ENCODE data around the gene FAM3D.

FAM3D gene

DNA sequence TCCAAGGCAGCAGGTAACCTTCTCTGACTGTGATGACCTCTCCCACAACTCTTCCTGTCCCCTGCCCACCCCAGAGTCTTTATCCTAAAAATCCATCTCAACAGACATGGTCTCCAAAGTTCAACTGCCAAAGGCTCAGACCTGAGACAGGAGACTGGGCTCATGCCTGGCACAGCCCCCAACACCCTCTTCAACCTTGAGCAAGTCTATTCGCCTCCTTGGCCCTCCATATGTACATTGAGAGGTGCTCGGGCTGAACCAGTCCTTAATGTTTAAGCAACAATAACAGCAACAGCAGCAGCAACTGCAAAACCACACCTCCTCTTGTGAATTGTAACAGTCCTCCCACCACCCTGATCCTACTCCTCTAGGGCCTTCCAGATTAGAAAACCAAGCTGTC, 9.9 kb downstream of the FAM3D start:
- DNase-seq (ENCODE audit: low read depth, low spot score): no peak

DNA sequence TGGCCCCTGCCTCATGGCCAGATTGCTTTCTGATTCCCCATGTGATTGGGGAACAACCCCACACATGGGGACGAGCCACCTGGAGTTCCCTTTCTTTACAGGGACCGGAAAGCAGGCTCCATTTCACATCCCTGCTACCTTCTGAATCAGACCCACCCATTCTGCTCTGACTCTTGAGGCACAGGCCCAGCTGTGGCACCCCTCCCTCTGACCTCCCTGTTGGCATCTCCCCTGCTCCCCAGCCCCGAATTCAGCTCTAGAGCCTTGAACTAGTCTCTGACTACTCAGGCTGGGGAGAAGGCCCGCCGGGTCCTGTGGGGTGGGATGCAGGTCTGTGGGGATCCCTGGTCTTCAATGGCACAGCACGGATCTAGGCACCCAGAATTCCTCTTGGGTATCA, 12.1 kb downstream of the FAM3D start:
- no peak for DNase-seq (ENCODE audit: low read depth, low spot score)

DNA sequence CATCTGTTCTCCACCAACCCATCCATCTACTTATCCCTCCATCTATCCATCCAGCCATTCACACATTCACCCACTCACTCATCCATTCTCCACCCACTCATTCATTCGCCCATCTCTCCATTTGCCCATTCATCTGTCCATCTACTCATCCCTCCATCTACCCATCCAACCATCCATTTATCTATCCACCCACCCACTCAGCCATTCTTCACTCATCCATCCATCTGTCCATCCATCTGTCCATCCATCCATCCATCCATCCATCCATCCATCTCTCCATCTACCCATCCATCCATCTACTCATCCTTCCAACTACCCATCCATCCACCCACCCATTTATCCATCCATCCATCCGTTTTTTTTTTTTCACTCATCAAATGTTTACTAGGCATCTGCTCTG, 13.9 kb downstream of the FAM3D start:
- no peak for DNase-seq (ENCODE audit: low read depth, low spot score)

DNA sequence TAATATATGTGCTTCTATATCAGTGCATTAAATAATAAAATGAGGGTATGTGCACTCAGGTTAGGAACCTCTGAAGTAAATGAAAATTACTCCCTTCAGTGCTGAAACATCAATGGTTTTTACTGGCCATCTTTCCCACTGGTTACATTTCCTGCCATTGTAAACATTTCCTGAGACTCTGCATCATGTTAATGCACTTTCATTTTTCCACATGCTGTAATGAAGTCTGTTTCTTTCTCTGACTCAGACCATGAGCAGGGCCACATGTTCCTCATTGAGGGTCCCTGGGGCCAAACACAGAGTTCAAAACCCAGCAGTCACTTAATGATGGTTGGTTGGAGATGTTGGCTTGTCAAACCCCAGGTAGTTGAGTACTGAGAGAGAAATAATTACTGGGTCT, 15.3 kb downstream of the FAM3D start:
- no peak for DNase-seq (ENCODE audit: low read depth, low spot score)

DNA sequence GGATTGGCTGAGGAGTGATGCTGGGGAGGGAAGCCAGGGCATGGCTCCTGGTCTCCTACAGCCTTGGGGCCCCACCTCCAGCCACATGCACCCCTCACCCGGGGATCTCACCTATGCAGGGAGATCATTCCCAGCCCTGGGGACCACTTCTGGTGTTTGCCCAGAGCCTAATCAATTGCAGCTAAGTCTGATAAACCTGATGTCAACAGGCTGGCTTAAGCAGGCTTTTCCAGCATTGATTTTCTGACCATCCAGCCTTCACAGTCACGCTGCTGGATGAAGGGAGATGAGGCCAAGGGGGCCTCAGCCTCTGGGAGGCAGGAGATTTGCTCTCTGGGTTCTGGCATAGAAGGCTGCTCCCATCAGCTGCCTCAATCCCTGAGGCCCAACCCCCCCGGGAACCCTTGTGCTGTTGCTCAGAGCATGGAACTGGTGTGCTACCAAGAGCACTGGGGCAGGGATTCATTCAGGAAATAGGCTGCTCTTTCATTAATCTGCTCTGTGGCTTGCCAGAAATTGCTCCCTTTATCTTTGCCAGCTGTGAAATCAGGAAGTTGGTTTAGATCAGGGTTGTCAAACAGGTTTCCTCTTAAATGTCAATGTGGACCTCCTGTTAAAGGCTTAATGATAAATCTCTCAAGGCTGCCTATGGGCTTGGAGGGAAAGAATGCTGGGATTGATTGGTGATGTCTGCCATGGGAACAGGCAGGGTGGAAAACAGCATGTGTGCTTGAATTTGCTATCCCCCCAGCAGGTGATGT, 19.0 kb downstream of the FAM3D start:
- no peak for DNase-seq (ENCODE audit: low read depth, low spot score)

DNA sequence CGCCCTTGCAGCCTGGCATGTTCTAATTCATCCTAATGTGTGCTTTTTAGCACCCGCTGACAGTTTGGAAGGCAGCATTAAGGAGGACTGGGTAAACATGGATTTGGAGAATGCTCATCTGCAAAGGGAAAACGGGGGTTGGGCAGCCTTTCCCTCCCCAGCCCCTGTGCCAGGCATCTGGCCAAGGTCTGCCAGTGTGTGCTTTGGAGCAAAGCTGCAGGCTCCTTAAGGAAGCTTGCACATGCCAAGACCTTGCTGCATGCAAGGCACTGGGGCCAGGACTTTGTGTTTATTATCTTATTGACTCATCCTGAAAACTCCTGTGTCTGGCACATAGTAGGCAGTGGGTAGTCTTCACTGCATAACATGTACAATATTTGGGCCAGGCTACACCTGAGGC, 20.1 kb downstream of the FAM3D start:
- no peak for DNase-seq (ENCODE audit: low read depth, low spot score)

DNA sequence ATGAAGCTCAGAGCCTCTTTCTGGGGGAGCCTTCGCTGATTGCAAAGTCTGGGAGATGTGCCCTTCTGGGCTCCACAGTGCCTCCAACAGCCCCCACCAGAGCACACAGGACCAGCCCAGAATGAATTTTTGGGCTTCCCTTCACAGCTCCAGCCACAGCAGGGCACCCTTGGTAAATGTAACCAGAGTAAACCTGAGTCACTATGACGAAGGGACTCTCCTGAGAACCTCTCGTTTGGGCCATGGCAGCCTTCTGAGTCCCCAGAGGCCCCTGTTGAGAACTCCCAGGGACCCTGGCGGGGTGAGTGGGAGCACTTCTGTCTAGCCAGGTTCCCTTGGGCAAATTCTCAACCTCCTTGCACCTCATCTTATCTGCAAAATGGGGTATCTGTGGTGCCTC, 20.8 kb downstream of the FAM3D start:
- DNase-seq (ENCODE audit: low read depth, low spot score): no peak

DNA sequence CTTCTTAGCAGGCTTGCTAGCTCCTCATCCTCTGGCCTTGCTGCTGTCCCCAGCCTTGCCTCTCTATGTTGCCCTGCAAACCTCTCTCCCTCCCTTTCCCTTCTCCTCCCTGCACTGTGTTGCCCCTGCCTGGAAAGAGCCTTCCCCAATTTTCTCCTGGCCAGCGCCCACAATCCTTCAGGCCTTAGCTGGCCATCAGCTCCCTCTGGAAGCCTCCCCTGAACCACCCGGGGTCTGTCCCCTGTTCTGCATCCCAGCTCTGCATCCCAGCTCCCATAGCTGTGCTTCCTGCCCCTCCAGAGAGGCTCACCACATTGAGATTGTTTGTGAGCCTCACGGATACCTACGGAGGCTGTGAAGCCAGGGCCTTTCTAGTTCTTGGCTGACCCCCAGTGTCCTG, 23.7 kb downstream of the FAM3D start:
- DNase-seq (ENCODE audit: low read depth, low spot score): no peak

DNA sequence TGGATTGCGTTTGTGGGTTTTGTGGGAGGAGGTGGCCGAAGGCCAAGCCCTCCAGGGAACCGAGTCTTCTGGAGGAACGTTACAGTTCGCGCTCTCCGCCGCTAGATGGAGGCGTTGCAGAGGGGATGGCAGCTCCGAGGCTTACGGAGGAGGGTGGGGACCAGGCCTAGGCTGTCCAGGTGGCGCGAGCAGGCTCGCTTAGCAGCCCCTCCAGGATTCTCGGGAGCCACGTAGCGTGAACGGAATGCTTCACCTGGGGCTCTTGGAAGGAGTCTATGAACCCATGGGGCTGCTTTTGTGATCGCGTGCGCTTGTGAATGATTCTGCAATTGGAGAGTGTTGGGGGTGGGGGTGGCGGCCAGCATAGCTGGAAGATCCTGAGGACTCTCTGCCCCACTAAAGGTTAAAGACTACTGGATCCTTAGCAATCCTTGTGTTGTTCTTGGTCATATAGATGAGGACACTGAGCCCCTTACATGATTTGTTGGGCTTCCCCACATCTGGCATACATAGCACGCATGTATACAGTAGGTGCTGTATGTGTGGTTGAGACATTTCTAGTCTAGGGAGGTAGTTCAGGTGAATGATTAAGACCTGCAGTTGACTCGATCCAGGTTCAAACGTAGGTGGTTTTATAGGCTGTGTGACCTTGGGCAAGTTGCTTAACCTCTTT, 25.7 kb downstream of the FAM3D start:
- DNase-seq (ENCODE audit: low read depth, low spot score): no peak

DNA sequence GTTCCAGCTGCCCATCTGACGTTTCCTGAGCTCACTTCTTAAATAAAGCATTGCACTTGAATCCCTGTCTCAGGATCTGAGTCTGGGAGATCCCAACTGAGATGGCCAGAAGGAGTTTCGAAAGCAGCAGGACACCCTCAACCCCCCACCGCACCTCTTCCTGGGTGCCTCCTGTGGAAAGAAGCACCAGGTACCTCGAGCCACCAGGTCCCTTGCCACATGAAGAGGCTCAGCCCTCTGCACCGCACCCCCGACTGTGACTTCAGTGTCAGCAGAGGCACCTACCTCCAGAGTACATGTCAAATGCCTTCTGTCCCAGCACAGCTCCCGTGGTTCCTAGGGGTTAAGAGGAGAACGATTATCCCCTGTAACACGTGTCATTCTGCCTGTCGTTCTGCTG, 26.7 kb downstream of the FAM3D start:
- DNase-seq (ENCODE audit: low read depth, low spot score): no peak

DNA sequence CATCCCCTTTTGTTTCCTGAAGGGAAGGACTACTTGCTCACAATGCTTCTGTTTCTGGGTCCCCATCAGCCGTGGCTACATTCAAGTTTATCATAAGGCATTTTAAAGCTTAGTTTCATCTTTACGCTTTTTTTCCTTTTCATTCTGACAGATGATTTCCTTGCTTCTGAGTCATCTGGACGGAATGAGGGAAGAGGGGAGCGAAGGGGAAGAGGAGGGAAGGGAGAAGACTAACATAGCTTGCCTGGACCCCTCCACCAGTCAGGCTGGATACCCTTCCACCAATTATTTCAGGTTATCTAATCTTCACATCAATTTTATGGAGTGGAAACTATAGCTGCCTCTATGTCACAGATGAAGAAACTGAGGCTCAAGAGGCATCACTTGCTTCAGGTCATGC, 27.6 kb downstream of the FAM3D start:
- DNase-seq (ENCODE audit: low read depth, low spot score): no peak

DNA sequence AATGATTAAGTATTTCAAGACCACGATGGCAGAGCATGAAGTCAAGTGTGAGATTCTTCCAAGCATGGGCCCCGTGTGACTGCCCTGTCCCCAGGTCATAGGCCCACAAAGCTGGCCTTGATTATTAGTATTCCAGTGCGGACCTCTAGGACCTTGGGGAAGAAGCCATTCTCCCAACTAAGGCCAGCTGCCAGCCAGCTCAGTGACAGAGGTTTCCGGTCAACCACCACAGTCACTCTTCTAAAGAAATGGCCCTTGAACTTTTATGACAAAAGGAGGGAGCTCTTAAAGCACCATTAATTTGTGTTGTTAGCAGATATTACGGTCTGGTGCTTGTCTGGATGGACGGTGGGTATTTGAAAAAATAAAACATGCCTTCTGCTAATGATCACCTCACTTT, 28.0 kb downstream of the FAM3D start:
- no peak for DNase-seq (ENCODE audit: low read depth, low spot score)

DNA sequence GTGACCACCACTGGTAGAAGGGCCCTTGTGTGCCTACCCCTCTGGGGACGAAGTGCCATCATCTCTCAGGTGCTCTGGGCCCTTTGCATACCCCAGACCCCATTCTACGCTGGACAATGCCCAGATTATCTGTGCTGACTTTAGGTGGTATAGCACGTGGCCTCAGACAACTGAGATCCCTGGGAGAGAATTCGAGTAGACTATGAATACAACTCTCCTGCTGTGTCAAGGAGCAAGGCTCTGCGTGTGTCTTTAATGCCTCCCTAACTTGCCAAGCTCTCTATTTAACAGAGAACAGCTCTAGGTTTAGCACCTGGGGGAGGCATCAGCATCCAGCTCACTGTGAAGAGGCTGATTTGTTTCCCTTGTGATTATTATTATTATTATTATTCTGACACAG, 29.1 kb downstream of the FAM3D start:
- no peak for DNase-seq (ENCODE audit: low read depth, low spot score)

DNA sequence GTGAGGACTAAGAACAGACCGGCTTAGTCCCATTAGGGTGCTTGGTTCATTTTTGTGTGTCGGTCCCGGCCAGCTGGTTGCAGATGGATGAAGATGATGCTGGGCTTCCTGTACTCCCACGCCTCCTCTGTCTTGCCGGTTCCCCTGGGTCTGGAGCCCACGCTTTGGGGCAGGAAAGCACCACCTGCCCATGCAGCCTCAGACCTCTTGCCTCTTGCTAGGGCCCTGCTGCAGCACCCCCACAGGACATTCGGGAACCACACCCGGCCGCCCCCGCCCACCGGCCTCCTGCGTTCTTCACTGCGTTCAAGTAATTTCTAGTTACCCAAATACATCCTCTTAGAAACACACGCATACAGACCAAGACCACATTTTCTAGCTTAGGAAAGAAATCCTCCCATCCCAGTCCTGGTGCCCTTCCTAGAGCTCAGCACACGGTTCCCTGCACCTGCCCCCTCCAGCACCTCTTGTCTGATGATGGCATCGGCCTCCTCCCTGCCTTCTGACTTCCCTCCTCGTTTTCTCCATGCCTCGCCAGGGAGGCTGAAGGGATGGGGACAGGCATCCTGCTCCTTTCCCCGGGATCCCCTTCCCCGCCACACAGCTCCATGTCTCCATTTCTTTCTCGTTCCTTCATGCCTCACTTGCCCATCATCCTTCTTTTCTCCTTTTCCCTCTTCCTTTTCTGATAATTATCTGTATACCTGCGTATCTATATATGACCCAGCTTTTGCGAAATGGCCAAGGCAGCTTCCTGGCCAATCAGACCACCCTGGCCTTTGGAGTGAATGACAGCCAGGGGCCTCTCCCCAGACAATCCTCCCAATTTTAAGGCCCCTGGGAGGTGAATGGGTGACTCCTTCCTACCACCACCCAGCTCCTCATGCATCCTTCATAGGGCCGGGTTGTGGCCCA, 30.9 kb downstream of the FAM3D start:
- no peak for DNase-seq (ENCODE audit: low read depth, low spot score)

DNA sequence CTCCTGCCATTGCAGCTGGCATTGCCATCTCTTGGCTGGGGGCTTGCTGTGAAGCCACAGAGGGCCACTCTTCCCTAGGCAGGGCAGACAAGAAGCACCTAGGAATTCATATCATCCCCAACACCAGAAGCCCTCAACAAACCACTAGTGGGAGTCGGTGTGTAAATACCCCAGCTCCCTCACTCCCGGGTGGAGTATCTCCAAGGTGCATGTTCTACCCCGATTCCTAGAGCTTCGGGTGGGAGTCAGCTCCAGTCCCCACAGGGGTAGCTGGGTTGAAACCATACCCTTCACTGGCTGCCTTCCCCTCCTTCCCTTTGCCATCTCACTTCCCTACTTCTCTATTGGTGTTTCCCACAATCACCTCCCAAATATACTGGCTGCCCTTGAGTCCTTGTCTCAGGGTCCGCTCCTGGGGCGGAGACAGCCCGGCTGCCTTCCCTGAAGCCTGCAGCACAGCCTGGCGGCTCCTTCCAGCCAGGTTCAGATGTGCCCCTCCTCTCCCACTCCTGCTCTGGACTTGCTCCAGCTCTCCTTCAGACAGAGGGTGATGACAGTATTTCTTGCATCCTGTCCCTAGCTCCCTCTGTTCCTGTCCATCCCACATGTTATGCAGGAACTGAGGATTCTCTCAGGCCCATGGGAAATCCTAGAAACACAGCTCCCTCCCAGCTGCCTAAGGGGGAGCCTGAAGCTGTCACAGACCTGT, 33.3 kb downstream of the FAM3D start:
- DNase-seq (ENCODE audit: low read depth, low spot score): no peak

DNA sequence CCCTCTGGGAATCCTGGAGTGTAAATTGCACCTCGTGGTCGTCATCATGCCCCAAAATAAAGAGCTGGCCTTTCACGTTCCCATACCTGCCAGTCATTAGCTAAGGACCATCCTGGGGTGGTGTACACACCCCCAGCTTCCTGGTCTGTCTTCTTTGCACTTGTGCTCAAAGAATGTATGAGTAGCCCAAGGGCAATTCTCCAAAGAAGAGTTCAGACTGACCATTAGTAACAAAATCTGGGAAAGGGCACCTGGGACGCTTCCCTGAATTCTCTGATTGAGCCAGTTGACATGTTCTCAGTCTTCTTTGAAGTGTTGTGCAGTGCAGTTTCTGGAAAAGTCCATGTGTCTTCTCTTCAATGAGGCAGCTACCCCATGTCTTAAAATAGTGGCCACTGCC, 34.8 kb downstream of the FAM3D start:
- no peak for DNase-seq (ENCODE audit: low read depth, low spot score)

DNA sequence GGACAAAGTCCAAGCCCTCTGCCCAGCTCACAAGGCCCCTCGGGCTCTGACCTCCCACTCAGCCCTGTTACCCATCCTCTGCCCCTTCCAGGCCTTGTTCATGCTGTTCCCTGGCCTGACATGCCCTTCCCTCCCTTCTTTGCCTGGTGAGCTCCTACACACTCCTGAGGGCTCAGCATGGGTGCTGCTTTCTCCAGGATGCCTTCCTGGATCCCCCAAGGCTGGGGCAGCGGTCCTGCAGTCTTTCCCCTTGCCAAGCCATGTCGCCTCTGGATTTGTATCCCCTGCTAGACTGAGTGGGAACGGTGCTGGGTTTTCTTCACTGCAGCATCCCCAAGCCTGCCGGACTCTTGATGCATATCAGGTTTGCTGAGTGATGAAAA, 35.9 kb downstream of the FAM3D start:
- no peak for DNase-seq (ENCODE audit: low read depth, low spot score)

DNA sequence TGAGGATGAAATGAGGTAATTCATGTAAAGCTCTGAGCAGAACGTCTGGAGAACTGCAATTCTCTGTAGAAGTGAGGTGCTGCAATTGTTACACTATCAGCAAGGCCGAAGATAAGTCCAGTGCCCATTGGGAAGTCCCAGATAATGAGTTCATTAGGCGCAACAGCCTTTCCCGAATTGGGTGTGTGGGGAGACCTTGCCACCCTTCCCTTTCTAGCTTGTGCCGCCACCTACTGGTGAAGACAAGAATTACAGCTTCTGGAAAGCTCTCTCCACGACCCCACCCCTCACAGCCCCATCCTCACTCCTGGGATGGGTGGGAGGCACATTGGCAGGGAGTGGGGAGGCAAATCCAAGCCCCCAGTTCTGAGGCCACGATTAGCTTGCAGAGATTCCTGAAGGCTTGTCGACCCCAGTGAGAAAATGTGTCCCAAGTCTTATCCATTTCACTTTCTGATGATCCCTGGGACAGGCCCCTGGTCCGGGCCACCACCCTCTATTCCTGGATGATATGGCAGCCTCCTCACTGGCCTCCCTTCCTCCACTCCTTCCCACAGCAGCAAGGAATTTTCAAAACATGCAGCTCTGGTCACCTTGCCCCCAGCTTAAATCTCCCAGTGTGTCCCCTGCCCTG, 36.4 kb downstream of the FAM3D start:
- DNase-seq (ENCODE audit: low read depth, low spot score): peak; percentile 27

DNA sequence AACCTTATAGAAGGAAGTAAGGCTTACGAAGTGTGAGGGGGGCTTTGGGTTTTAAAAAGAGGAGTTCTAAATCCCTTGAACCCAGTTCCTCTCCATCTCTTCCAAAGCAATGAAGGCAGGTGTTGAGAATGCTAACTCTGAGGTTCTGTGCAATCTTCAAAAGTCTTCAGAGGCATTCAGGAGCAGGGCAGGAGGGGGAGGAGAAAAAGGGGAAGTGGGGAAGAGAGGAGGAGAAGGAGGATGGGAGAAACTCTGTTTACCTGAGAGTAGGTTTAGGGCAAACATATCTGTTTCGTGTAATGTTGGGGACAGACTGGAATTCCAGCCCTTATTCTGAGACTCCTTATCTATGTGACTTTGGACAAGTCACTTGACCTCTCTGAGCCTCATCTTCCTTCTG, 36.9 kb downstream of the FAM3D start:
- DNase-seq (ENCODE audit: low read depth, low spot score): no peak

DNA sequence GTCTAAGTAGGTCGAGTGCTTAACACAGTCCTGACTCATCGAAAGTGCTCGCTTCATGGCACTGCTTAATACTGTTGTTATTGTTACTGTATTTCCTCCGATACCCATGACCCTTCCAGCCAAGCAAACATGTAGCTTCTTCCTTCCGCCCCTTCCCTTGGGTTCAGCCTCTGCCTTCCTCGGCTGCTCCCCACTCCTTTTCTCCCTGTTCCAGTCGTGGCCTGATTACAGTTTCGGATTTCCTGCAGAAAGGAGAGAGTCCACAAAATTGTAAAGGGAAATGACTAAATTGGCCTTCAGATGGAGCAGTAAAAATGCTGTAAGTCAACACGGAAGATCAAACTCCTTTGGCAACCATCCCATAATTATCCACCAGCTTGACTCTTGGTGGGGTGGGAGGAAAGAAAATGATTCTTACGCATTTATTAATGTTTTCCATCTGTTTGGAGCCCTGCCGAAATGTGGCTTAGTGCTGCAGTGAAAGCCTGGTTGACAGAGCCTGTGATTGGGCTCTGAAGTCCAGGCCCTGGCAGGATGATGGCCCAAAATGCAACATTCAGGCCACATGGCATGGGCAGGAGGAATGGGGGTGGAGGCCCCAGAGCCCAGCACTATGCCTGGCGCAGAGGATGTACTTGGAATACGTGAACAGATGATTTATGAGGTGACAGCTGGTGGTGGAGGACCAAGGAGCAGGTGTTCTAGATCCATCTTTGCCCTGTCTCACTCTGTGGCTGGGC, 37.6 kb downstream of the FAM3D start:
- DNase-seq (ENCODE audit: low read depth, low spot score): no peak

DNA sequence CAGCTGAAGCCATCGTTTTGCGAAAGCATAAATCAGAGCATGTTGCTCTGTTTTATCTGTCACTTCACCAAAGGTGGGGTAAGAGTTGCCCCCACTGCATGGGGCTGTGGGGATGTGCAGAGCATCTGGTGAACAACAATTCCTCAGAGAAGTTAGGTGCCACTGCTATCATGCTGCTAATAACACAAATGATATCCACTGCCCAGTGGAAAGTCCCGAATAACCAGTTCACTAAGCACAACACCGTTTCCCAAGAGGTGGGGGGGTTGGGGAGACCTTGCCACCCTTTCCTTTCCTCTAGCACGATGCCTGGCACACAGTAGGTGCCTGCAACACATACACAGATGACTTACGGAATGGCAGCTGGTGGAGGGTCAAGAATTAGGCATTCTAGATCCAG, 38.6 kb downstream of the FAM3D start:
- DNase-seq (ENCODE audit: low read depth, low spot score): no peak
